GM20000 (cell line): ENCODE results near the gene CRB2.

ENCODE experiments used
- DNase-seq: peaks from one replicate; pipeline ENCODE4 v3.0.0; 2012; ENCODE audit warnings: low spot score
- TF ChIP-seq, protein P1 (sequence below): IDR thresholded peaks from 2 replicates; pipeline ENCODE4 v1.5.1; 2012; ENCODE audit warnings: mild to moderate bottlenecking, control low read depth; ENCODE audit errors: extremely low read depth, missing control alignments

The CRB2 gene

DNA sequence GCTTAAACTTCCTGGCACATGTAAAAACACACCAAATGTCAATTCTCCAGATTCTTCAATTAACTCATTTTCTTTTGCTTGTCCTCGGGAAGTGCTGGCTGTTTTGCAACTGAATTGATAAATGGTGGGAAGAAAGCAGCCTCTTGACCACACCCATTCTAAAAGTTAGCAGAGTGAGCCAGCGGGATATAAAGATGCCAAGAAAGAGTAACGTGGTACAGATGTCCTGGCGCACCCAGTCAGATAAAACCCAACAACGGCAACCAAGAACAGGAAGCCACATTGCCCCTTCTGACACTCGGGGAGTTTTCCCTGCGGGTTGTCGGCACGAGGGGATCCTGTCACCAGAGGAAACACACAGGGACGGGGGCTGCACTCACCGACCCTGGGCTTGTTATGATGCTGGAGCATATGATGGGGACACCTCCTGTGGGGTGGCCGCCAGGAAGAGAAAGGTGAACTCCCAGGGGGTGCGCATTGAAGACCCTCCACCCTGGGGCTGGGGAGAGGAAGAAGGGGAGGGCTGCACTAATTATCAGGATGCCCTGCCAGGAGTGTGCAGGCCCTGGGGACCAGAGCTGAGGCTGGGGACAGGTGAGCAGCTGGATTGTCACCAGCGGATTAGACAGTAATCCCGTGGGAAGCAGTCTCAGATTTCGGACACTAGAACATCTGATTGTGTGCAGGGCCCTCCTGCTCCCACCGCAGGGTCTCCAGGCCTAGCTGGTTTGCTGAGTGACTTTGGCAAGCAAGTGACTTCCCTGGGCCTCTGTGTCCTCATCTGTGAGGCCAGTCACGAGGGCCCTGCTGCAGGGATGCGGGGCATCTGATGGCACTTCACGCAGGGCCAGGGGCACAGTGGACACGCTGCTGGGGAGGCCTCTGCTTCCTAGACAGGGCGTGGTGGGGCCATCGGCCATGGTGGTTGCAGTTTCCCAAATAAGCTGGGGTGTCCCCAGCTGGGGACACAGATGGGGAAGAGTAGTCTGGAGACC, 59.2 kb downstream of the CRB2 start:
- TF ChIP-seq, protein P1, sequence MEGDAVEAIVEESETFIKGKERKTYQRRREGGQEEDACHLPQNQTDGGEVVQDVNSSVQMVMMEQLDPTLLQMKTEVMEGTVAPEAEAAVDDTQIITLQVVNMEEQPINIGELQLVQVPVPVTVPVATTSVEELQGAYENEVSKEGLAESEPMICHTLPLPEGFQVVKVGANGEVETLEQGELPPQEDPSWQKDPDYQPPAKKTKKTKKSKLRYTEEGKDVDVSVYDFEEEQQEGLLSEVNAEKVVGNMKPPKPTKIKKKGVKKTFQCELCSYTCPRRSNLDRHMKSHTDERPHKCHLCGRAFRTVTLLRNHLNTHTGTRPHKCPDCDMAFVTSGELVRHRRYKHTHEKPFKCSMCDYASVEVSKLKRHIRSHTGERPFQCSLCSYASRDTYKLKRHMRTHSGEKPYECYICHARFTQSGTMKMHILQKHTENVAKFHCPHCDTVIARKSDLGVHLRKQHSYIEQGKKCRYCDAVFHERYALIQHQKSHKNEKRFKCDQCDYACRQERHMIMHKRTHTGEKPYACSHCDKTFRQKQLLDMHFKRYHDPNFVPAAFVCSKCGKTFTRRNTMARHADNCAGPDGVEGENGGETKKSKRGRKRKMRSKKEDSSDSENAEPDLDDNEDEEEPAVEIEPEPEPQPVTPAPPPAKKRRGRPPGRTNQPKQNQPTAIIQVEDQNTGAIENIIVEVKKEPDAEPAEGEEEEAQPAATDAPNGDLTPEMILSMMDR = no peak
- DNase-seq = no peak

DNA sequence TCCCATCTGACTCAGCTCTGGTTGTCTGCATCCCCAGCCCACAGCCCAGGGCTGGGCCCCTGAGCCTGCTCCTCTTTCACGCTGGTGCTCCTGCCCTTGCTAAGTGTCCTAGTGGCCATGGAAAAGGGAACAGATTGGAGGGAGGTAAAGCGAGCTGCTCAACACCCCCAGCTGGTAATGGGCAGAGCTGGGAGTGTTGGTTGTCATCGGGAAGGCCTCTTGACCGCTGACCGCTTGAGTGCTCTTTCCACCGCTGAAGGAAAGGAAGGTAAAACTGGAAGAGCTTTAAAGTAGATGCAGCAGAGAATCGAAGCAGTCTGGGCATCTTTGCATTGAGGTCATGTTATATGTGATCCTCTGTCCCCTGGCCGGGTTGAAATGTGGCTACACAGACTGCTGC, 60.2 kb downstream of the CRB2 start:
- DNase-seq = no peak
- TF ChIP-seq, protein P1 = no peak

DNA sequence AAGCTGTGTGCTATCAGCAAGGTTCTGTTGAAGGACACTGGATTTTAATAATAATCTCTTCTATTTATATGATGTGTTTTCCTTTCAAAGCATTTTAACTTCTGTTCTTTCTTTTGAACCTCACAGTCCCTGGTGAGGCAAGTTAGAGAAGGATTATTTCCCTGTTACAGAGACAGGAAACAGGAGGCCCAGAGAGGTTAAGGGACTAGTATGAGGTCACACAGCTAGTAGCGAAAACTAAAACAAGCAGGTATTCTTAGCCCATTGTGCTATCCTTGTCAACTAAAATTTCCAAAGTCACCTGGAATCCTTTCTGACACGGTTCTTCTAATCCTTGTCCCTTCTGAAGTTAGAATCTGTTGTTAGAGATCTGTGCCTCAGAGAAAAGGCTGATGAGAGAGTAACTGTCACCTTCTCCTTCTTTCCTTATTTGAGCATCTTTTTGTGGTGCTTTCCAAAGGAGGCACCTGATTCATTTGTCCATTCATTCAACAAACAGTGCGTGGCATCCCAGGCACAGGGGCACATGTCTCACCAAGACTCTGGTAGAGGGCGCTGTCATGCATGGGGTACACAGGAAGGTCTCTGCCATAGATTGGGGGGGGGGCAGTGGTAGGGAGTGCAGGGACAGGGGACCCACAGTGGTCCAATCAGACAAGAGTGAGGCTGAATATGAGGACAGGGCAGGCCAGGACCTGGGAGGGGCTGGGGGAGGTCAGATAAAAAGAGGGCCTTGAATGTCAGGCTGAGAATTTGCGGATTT, 61.5 kb downstream of the CRB2 start:
- TF ChIP-seq, protein P1 = no peak
- DNase-seq = no peak

DNA sequence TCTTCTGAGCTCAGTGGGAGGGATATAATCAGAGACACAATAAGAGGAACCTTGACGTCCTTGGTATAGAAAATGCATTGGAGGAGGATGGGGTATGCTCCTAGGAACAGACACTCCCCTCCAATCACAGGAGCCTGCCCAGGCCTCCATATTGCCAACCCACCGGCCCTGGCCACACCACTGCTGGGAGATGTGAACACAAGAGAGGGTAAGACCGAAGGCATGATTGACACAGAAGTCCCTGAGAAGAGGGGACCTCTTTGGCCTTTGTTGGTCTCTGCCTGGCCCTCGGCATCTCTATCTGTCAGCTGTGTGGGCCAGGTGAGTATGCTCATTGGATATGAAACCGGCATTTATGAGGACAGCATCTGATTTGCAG, 62.0 kb downstream of the CRB2 start:
- TF ChIP-seq, protein P1 = no peak
- no peak for DNase-seq

DNA sequence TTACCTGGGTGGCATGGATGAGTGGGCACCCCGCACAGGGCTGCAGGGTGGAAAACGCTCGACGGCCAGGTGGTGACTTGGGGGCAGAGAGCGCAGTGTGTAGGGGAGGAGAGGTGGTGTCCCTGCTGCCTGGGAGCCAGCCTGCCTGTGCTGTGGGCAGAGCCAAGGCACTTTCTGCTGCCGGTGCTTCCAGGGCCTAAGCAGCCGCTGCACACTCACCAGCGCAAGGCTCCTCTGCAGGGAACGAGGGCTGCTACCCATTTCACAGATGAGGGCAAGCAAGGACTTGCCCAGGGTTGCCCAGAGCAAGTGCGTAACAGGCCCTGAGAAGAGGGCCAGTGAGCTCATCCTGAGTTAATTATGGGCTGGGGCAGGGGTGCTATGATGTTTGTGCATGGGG, 62.5 kb downstream of the CRB2 start:
- TF ChIP-seq, protein P1 = no peak
- no peak for DNase-seq

DNA sequence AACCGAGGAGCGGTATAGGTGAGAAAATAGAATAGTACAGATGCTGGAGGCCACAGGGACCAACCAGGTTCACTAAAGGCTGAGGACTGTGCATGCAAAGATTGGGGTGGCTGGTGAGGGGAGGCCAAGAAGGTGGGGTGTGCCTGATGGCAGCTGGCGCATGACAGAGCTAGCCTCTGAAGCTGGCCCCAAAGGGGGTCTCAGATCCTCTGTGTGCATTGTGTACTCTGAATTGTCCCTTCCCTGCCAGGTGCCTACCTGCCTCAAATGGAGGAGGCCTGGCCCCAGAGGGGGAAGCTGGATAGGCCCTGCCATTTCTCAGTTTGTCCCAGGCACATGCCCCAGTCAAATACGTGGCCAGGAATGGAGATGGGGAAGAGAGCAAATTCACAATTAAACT, 63.1 kb downstream of the CRB2 start:
- no peak for DNase-seq
- TF ChIP-seq, protein P1 = no peak
